Endothelial cell of umbilical vein (primary cell): ENCODE measurements around the gene TMTC1. TPM values are rescaled to one million over a fixed set of nuclear protein-coding genes. Genes with fewer than 3 reads are reported as not detected.

Source experiments
- BruUV-seq: library from RNA; stranded (reverse); fragments of 400-500 nt; replicated peaks from 2 replicates; lab custom pipeline; 2021; lab: Mats Ljungman, UMichigan
- CTCF ChIA-PET: fragments of 300-600, 350-600 bp; sonication (Branson Sonifier 250); formaldehyde crosslinking; loops from one replicate; lab custom pipeline; 2021; ENCODE audit warnings: antibody characterized with exemption, inconsistent platforms; lab: Charles Lee
- POLR2A ChIA-PET: fragments of 300-600, 350-600 bp; sonication (Branson Sonifier 250); formaldehyde crosslinking; loops from one replicate; lab custom pipeline; 2021; ENCODE audit warnings: antibody characterized with exemption, inconsistent platforms; lab: Charles Lee
- DNase-seq: peaks from one replicate; pipeline ENCODE4 v3.0.0-alpha.2; 2011; ENCODE audit warnings: low read depth, low spot score
- FAIRE-seq: peaks from 2 replicates; lab custom pipeline; 2011; peaks lifted over from hg19 to GRCh38; lab: Jason Lieb, UNC
- H2AFZ ChIP-seq: 2 replicates; pipeline ENCODE4 v1.6.0; 2012; ENCODE audit warnings: low read depth, low read length, control low read depth, inconsistent platforms
- H3K27ac ChIP-seq: 2 replicates; pipeline ENCODE4 v1.5.1; 2011; ENCODE audit warnings: low read depth, mild to moderate bottlenecking, control low read depth, low read length, moderate library complexity; ENCODE audit not compliant: insufficient read depth
- H3K27me3 ChIP-seq, 2 experiments: 2 replicates each; pipeline versions ENCODE4 v1.6.0 to v1.6.1; 2011; ENCODE audit warnings: low read length in 2 of 2, mixed read lengths in 1 of 2; ENCODE audit not compliant: control insufficient read depth in 2 of 2, insufficient read depth in 2 of 2
- H3K36me3 ChIP-seq, 2 experiments: 2 replicates in 1 of 2; 3 replicates in 1 of 2; pipeline ENCODE4 v1.5.1; 2011; ENCODE audit warnings: low read length in 2 of 2, mild to moderate bottlenecking in 1 of 2, moderate library complexity in 1 of 2; ENCODE audit not compliant: control insufficient read depth in 2 of 2, insufficient read depth in 2 of 2; ENCODE audit errors: extremely low read depth in 1 of 2
- H3K4me1 ChIP-seq: 3 replicates; pipeline ENCODE4 v1.5.1; 2011; ENCODE audit warnings: mild to moderate bottlenecking, low read length; ENCODE audit not compliant: control insufficient read depth, insufficient read depth; ENCODE audit errors: extremely low read depth
- H3K4me2 ChIP-seq: 2 replicates; pipeline ENCODE4 v1.6.1; 2011; ENCODE audit warnings: low read length, control low read depth, mixed read lengths; ENCODE audit not compliant: insufficient read depth
- H3K4me3 ChIP-seq, 3 experiments: fragments of 200-600 bp in 1 of 3; sonication (generic), shearing (Covaris generic) in 1 of 3; replicated peaks in 1 of 3; 2 replicates each; pipeline ENCODE4 v1.5.1; 2011 to 2016; ENCODE audit warnings: control low read depth in 3 of 3, low read length in 3 of 3, mild to moderate bottlenecking in 2 of 3, inconsistent platforms in 1 of 3, low read depth in 1 of 3, moderate library complexity in 1 of 3; ENCODE audit not compliant: insufficient read depth in 1 of 3
- H3K79me2 ChIP-seq: 2 replicates; pipeline ENCODE4 v1.6.0; 2012; ENCODE audit warnings: low read length, inconsistent platforms; ENCODE audit not compliant: control insufficient read depth, insufficient read depth
- H3K9ac ChIP-seq: replicated peaks from 2 replicates; pipeline ENCODE3; 2011; ENCODE audit warnings: low read length, control low read depth; ENCODE audit not compliant: insufficient read depth; ENCODE audit errors: extremely low read depth
- H3K9me1 ChIP-seq: replicated peaks from 3 replicates; pipeline ENCODE4 v1.6.0; 2011; ENCODE audit warnings: mild to moderate bottlenecking, low read length; ENCODE audit not compliant: control insufficient read depth, insufficient read depth; ENCODE audit errors: extremely low read depth
- H3K9me3 ChIP-seq: replicated peaks from 2 replicates; pipeline ENCODE4 v1.5.1; 2012; ENCODE audit warnings: low read length, inconsistent platforms; ENCODE audit not compliant: control insufficient read depth, insufficient read depth
- H4K20me1 ChIP-seq: replicated peaks from 2 replicates; pipeline ENCODE3; 2011; ENCODE audit warnings: mild to moderate bottlenecking, low read length; ENCODE audit not compliant: control insufficient read depth, insufficient read depth; ENCODE audit errors: extremely low read depth
- CTCF ChIP-seq, 2 donors: IDR thresholded peaks; 1 replicate in 1 of 2; 2 replicates in 1 of 2; pipeline ENCODE4 v1.5.1; 2011; ENCODE audit warnings: low read length in 2 of 2, mild to moderate bottlenecking in 2 of 2, moderate library complexity in 2 of 2, control low read depth in 1 of 2, inconsistent platforms in 1 of 2, low read depth in 1 of 2; ENCODE audit not compliant: insufficient read depth in 1 of 2; ENCODE audit errors: extremely low read depth in 1 of 2
- EZH2 ChIP-seq: IDR thresholded peaks from 2 replicates; pipeline ENCODE4 v1.6.1; 2012; ENCODE audit warnings: borderline replicate concordance, low read depth, mild to moderate bottlenecking, moderate library complexity, low read length, inconsistent platforms; ENCODE audit not compliant: severe bottlenecking
- FOS ChIP-seq: IDR thresholded peaks from 2 replicates; pipeline ENCODE4 v1.6.1; 2011; ENCODE audit warnings: mild to moderate bottlenecking, low read length, moderate library complexity, borderline replicate concordance; ENCODE audit not compliant: insufficient read depth
- GATA2 ChIP-seq: IDR thresholded peaks from 2 replicates; pipeline ENCODE4 v1.7.0; 2011; ENCODE audit warnings: low read depth, mild to moderate bottlenecking, moderate library complexity, mixed read lengths, low read length; ENCODE audit not compliant: insufficient read length, insufficient read depth
- JUN ChIP-seq: IDR thresholded peaks from 2 replicates; pipeline ENCODE4 v1.6.1; 2011; ENCODE audit warnings: borderline replicate concordance, low read depth; ENCODE audit not compliant: insufficient read length, insufficient read depth
- MAX ChIP-seq: IDR thresholded peaks from 2 replicates; pipeline ENCODE4 v1.6.1; 2011; ENCODE audit not compliant: insufficient read depth, insufficient read length
- MYC ChIP-seq: IDR thresholded peaks from one replicate; pipeline ENCODE4 v1.6.1; 2011; ENCODE audit warnings: mild to moderate bottlenecking, low read depth, low read length
- POLR2A ChIP-seq: IDR thresholded peaks from 2 replicates; pipeline ENCODE4 v1.6.1; 2012; ENCODE audit warnings: low read depth, mild to moderate bottlenecking, control low read depth, low read length
- POLR2AphosphoS5 ChIP-seq: IDR thresholded peaks from 2 replicates; pipeline ENCODE4 v1.6.1; 2012; ENCODE audit warnings: low read depth, mild to moderate bottlenecking, control low read depth, low read length, moderate library complexity; ENCODE audit not compliant: insufficient read depth
- dilution Hi-C: fragments of 300-500 bp; cut with MboI; formaldehyde crosslinking; loops from one replicate; pipeline ENCODE4 v1.15.0; 2019; ENCODE audit warnings: low sequenced_read_pairs; ENCODE audit not compliant: extremely low pct_ligation_motif_present
- intact Hi-C: fragments of 100-400 bp; cut with micrococcal nuclease; formaldehyde crosslinking; loops from one replicate; pipeline ENCODE4 v1.10.0; 2022
- polyA plus RNA-seq, 4 experiments: library from polyadenylated mRNA; depleted of rRNA in 3 of 4; stranded (reverse) in 3 of 4; unstranded in 1 of 4; fragments of >200 nt; gene quantifications; 2 replicates each; pipeline versions ENCODE4 v1.2.1 to v1.2.3, GENCODE V29; 2011 to 2012; ENCODE audit warnings: missing spikeins in 1 of 4
- total RNA-seq: library from RNA; stranded (reverse); gene quantifications from 2 replicates; pipeline ENCODE4 v1.2.3, GENCODE V29; 2021

Gene TMTC1
- total and polyA plus RNA-seq, 2 donors (not counting 3 experiments of a cell fraction or from before 2014, with no cell fraction given): 5.4 to 5.9 TPM

- Histone ChIP-seq H3K9ac (no peak overlapping the region), H4K20me1 (no peaks in the 10 kb centered on the region), H3K4me2 (no peak overlapping the region), H3K4me1 (no peaks in the 10 kb centered on the region), H3K4me3 (no peak overlapping the region), H3K79me2 (no peaks in the 10 kb centered on the region), H3K9me1 (no peaks in the 10 kb centered on the region), H3K27ac (no peak overlapping the region), H3K9me3 (no peaks in the 10 kb centered on the region), H2AFZ (no peak overlapping the region), H3K36me3 (no peaks in the 10 kb centered on the region), H3K27me3 (no peaks in the 10 kb centered on the region)
- ChIA-PET CTCF (interaction anchor here (1.5 kb wide), 1 partner anchor 220 kb away, joined by 4 read pairs; no protein-coding TSS in a partner anchor), POLR2A (no interaction called here)
- DNase-seq (peak; percentile 47), FAIRE-seq (no peak)
- BruUV-seq: no TSS peak
- dilution Hi-C loops: no loop called here
- intact Hi-C loops: no loop called here
- no peak for TF ChIP-seq POLR2A
- no peak for TF ChIP-seq FOS
- no peak for TF ChIP-seq GATA2
- TF ChIP-seq POLR2AphosphoS5: no peak
- TF ChIP-seq MYC: no peak
- TF ChIP-seq CTCF (IDR thresholded peaks at IDR 0.05; ENCODE audit: extremely low read depth in 1 of 2, insufficient read depth in 1 of 2, low read depth in 1 of 2, low read length in 2 of 2): no peak
- TF ChIP-seq MAX: no peak
- no peak for TF ChIP-seq JUN
- TF ChIP-seq EZH2: no peak
Observed at GRCh38 chr12:29773076-29773475, 10.7 kb downstream of the TMTC1 start.
